HEK293 (cell line): ENCODE results near the gene MRPS24.

Experiments
- CTCF ChIA-PET: fragments of 350-600 bp; formaldehyde crosslinking; extraction: SDS; loops from one replicate; lab custom pipeline; 2021; ENCODE audit warnings: antibody characterized with exemption; lab: Yijun Ruan, JAX
- POLR2A ChIA-PET: fragments of 300-600 bp; formaldehyde crosslinking; extraction: SDS; loops from one replicate; lab custom pipeline; 2020; ENCODE audit warnings: antibody characterized with exemption, inconsistent platforms; lab: Yijun Ruan, JAX
- H3K27ac ChIP-seq: fragments of 200-500 bp; sonication (Bioruptor generic); 2 replicates; pipeline ENCODE4 v1.5.1; 2014; ENCODE audit warnings: low read depth, low read length, control low read depth, inconsistent platforms; ENCODE audit errors: extremely low read depth
- H3K36me3 ChIP-seq, 2 experiments: fragments of 200-500 bp in 1 of 2; sonication (Bioruptor generic) in 1 of 2; 1 replicate in 1 of 2; 2 replicates in 1 of 2; pipeline ENCODE4 v1.5.1; 2014 to 2017; ENCODE audit warnings: inconsistent platforms in 2 of 2, low read length in 2 of 2; ENCODE audit not compliant: control insufficient read depth in 2 of 2, insufficient read depth in 1 of 2
- H3K4me1 ChIP-seq: fragments of 200-500 bp; sonication (Bioruptor generic); 2 replicates; pipeline ENCODE4 v1.5.1; 2014; ENCODE audit warnings: mild to moderate bottlenecking, low read length, inconsistent platforms; ENCODE audit not compliant: control insufficient read depth, insufficient read depth
- H3K4me3 ChIP-seq: 2 replicates; pipeline ENCODE4 v1.5.1; 2011; ENCODE audit warnings: low read depth, mild to moderate bottlenecking, control low read depth, low read length, moderate library complexity
- H3K9me3 ChIP-seq: fragments of 200-500 bp; sonication (Bioruptor generic); 2 replicates; pipeline ENCODE4 v1.5.1; 2014; ENCODE audit warnings: low read depth, low read length, inconsistent platforms; ENCODE audit not compliant: control insufficient read depth, insufficient read depth
- FEZF1 ChIP-seq: fragments of 450-650 bp; formaldehyde crosslinking; IDR thresholded peaks from 2 replicates; pipeline ENCODE4 v1.5.1; 2016; ENCODE audit warnings: missing biosample characterization, missing genetic modification characterization
- GLIS2 ChIP-seq: fragments of 450-650 bp; formaldehyde crosslinking; IDR thresholded peaks from 2 replicates; pipeline ENCODE4 v1.5.1; 2016; ENCODE audit warnings: missing biosample characterization, missing genetic modification characterization
- KLF10 ChIP-seq: fragments of 450-650 bp; IDR thresholded peaks from 2 replicates; pipeline ENCODE4 v1.5.1; 2018; ENCODE audit warnings: missing biosample characterization, mild to moderate bottlenecking, missing genetic modification characterization
- REPIN1 ChIP-seq: fragments of 450-650 bp; formaldehyde crosslinking; IDR thresholded peaks from 2 replicates; pipeline ENCODE4 v1.5.1; 2017; ENCODE audit warnings: missing biosample characterization, missing genetic modification characterization, low read depth
- SP3 ChIP-seq: fragments of 450-650 bp; formaldehyde crosslinking; IDR thresholded peaks from 2 replicates; pipeline ENCODE4 v1.5.1; 2016; ENCODE audit warnings: missing biosample characterization, missing genetic modification characterization
- ZBTB1 ChIP-seq: fragments of 450-650 bp; formaldehyde crosslinking; IDR thresholded peaks from 2 replicates; pipeline ENCODE4 v1.5.1; 2016; ENCODE audit warnings: missing biosample characterization, missing genetic modification characterization
- ZBTB21 ChIP-seq: fragments of 450-650 bp; formaldehyde crosslinking; IDR thresholded peaks from 2 replicates; pipeline ENCODE4 v1.5.1; 2017; ENCODE audit warnings: missing biosample characterization, missing genetic modification characterization
- ZBTB7A ChIP-seq: fragments of 450-650 bp; formaldehyde crosslinking; IDR thresholded peaks from 2 replicates; pipeline ENCODE4 v1.5.1; 2016; ENCODE audit warnings: low read depth, missing biosample characterization, missing genetic modification characterization
- ZFHX2 ChIP-seq: fragments of 450-650 bp; formaldehyde crosslinking; conservative IDR thresholded peaks from 2 replicates; pipeline ENCODE4 v1.5.1; 2016; ENCODE audit warnings: missing biosample characterization, missing genetic modification characterization
- ZFP37 ChIP-seq: fragments of 450-650 bp; formaldehyde crosslinking; IDR thresholded peaks from 2 replicates; pipeline ENCODE4 v1.5.1; 2016; ENCODE audit warnings: missing biosample characterization, missing genetic modification characterization
- ZFP69B ChIP-seq: fragments of 450-650 bp; formaldehyde crosslinking; IDR thresholded peaks from 2 replicates; pipeline ENCODE4 v1.5.1; 2016; ENCODE audit warnings: missing biosample characterization, missing genetic modification characterization
- ZIC2 ChIP-seq: fragments of 450-650 bp; formaldehyde crosslinking; IDR thresholded peaks from 2 replicates; pipeline ENCODE4 v1.5.1; 2016; ENCODE audit warnings: missing biosample characterization, missing genetic modification characterization
- ZNF114 ChIP-seq: fragments of 450-650 bp; formaldehyde crosslinking; IDR thresholded peaks from 2 replicates; pipeline ENCODE4 v1.5.0; 2017; ENCODE audit warnings: missing biosample characterization, missing genetic modification characterization
- ZNF133 ChIP-seq: fragments of 450-650 bp; formaldehyde crosslinking; IDR thresholded peaks from 2 replicates; pipeline ENCODE4 v1.5.1; 2016; ENCODE audit warnings: missing biosample characterization, missing genetic modification characterization
- ZNF19 ChIP-seq: fragments of 450-650 bp; formaldehyde crosslinking; IDR thresholded peaks from 2 replicates; pipeline ENCODE4; 2016; ENCODE audit warnings: missing biosample characterization, missing genetic modification characterization, low read depth
- ZNF335 ChIP-seq: fragments of 450-650 bp; formaldehyde crosslinking; conservative IDR thresholded peaks from 2 replicates; pipeline ENCODE4 v1.5.1; 2016; ENCODE audit warnings: missing biosample characterization, missing genetic modification characterization
- ZNF354C ChIP-seq: fragments of 450-650 bp; formaldehyde crosslinking; IDR thresholded peaks from 2 replicates; pipeline ENCODE4 v1.5.1; 2016; ENCODE audit warnings: missing biosample characterization, missing genetic modification characterization, low read depth, borderline replicate concordance
- ZNF37A ChIP-seq: fragments of 450-650 bp; IDR thresholded peaks from 2 replicates; pipeline ENCODE4 v1.5.1; 2018; ENCODE audit warnings: missing biosample characterization, missing genetic modification characterization
- ZNF394 ChIP-seq: fragments of 450-650 bp; formaldehyde crosslinking; IDR thresholded peaks from 2 replicates; pipeline ENCODE4 v1.5.1; 2016; ENCODE audit warnings: missing biosample characterization, missing genetic modification characterization, mild to moderate bottlenecking, moderate library complexity, borderline replicate concordance
- ZNF544 ChIP-seq: fragments of 450-650 bp; formaldehyde crosslinking; IDR thresholded peaks from 2 replicates; pipeline ENCODE4 v1.5.0; 2017; ENCODE audit warnings: missing biosample characterization, missing genetic modification characterization
- ZNF571 ChIP-seq: fragments of 450-650 bp; formaldehyde crosslinking; IDR thresholded peaks from 2 replicates; pipeline ENCODE4 v1.5.0; 2017; ENCODE audit warnings: missing biosample characterization, missing genetic modification characterization
- ZNF621 ChIP-seq: fragments of 450-650 bp; formaldehyde crosslinking; IDR thresholded peaks from 2 replicates; pipeline ENCODE4 v1.5.1; 2017; ENCODE audit warnings: missing biosample characterization, missing genetic modification characterization
- ZNF654 ChIP-seq: fragments of 450-650 bp; formaldehyde crosslinking; IDR thresholded peaks from 2 replicates; pipeline ENCODE4 v1.5.1; 2016; ENCODE audit warnings: low read depth, missing biosample characterization, missing genetic modification characterization
- ZNF670 ChIP-seq: fragments of 450-650 bp; formaldehyde crosslinking; IDR thresholded peaks from 2 replicates; pipeline ENCODE4 v1.5.1; 2016; ENCODE audit warnings: missing biosample characterization, missing genetic modification characterization, low read depth
- ZXDB ChIP-seq: fragments of 450-650 bp; formaldehyde crosslinking; IDR thresholded peaks from 2 replicates; pipeline ENCODE4 v1.5.1; 2016; ENCODE audit warnings: missing biosample characterization, missing genetic modification characterization
- TF ChIP-seq, protein P1 (sequence below): fragments of 450-650 bp; formaldehyde crosslinking; IDR thresholded peaks from 2 replicates; pipeline ENCODE4 v1.5.1; 2016; ENCODE audit warnings: missing biosample characterization, missing genetic modification characterization
- TF ChIP-seq, protein P2 (sequence below): fragments of 450-650 bp; formaldehyde crosslinking; IDR thresholded peaks from 2 replicates; pipeline ENCODE4 v1.5.1; 2016; ENCODE audit warnings: missing biosample characterization, missing genetic modification characterization
- TF ChIP-seq, protein P3 (sequence below): fragments of 450-650 bp; formaldehyde crosslinking; IDR thresholded peaks from 2 replicates; pipeline ENCODE4 v1.5.1; 2016; ENCODE audit warnings: missing biosample characterization, missing genetic modification characterization
- TF ChIP-seq, protein P4 (sequence below): sonication (generic); formaldehyde crosslinking; IDR thresholded peaks from 2 replicates; pipeline ENCODE4 v1.8.1; 2022; ENCODE audit warnings: mild to moderate bottlenecking, moderate library complexity, missing genetic modification reagents
- TF ChIP-seq, protein P5 (sequence below): fragments of 450-650 bp; IDR thresholded peaks from 2 replicates; pipeline ENCODE4 v1.5.1; 2018; ENCODE audit warnings: missing biosample characterization, mild to moderate bottlenecking, missing genetic modification characterization
- TF ChIP-seq, protein P6 (sequence below): fragments of 450-650 bp; formaldehyde crosslinking; IDR thresholded peaks from 2 replicates; pipeline ENCODE4 v1.5.1; 2016; ENCODE audit warnings: missing biosample characterization, missing genetic modification characterization

The MRPS24 gene

DNA sequence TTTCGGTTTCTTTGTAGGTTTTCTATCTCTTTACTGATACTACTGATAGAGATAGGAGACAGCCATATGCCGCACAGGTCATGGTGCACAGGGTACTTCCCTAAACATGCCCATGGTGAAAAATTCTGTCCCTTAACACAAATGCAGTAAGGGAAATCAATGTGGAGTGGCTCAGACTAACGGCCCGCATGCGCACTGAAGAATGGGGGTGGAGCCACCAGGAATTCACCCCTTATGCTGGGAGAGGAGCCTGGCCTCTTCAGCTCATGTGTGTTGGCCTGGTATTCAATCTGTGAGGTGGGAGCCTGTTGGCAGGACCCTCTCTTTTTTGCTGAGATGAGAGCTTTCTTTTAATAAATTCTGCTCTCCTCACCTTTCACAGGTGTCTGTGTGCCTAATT is 45.5 kb upstream of the MRPS24 start (continued):
- no peak for TF ChIP-seq ZNF354C (tag by site-specific recombination)
- TF ChIP-seq, protein P1, sequence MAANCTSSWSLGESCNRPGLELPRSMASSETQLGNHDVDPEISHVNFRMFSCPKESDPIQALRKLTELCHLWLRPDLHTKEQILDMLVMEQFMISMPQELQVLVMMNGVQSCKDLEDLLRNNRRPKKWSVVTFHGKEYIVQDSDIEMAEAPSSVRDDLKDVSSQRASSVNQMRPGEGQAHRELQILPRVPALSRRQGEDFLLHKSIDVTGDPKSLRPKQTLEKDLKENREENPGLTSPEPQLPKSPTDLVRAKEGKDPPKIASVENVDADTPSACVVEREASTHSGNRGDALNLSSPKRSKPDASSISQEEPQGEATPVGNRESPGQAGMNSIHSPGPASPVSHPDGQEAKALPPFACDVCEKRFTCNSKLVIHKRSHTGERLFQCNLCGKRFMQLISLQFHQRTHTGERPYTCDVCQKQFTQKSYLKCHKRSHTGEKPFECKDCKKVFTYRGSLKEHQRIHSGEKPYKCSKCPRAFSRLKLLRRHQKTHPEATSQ (tag by site-specific recombination), result no peak
- TF ChIP-seq FEZF1 (tag by site-specific recombination), result no peak
- TF ChIP-seq ZNF654, result no peak
- no peak for TF ChIP-seq ZNF37A
- no peak for TF ChIP-seq ZFP69B
- TF ChIP-seq ZNF571 (tag by site-specific recombination), result no peak
- no peak for TF ChIP-seq ZNF394 (tag by site-specific recombination)
- TF ChIP-seq KLF10, result no peak
- no peak for TF ChIP-seq SP3 (tag by site-specific recombination)
- TF ChIP-seq ZNF544 (tag by site-specific recombination), result no peak
- TF ChIP-seq ZNF621 (tag by site-specific recombination), result no peak

DNA sequence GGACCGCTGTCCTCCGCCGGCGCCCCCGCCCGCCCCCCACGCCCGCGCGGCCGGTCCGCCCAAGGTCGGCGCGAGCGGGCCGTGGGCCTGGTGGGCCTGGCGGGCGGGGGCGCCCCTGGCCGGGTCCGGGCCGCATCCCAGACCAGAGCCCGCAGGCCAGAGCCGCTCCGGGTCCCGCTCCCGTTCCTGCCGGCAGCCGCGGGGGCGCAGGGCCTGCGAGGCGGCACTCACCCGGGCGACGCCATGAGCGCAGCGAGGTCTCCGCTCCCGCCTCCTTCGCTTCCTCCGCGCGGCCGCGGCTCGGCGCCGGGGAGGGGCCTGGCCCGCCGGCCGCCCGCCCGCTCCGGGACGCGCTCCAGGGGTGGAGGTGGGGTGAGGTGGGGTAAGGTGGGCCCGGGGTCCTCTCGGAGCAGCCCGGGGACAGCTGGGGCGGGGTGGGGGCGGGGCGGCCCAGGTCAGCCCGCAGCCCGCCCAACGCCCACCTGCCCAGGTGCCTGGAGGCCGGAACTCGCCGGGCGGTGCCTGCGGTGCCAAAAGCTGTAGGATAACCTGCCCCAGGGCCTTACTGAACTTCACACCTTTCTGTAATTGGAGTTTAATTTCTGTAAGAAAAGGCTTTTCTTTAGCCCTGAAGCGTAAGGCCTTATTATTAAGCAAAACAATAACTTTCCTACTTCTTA is 37.2 kb upstream of the MRPS24 start, which contains the start of gene URGCP:
Gene URGCP (minus strand): TSS at position 266 of the 680 bp plus-strand sequence. CDS start 21 bp downstream, at position 245.
- H3K27ac ChIP-seq, result peak within 1 kb of the TSS; percentile 83
- CTCF ChIA-PET, result no interaction called here
- H3K4me3 ChIP-seq, result peak within 1 kb of the TSS; percentile 68
- POLR2A ChIA-PET, result interaction anchor here (1.1 to 1.7 kb wide), 4 partner anchors 9 to 37 kb away, joined by 3 to 5 read pairs (median 3); partner anchors contain the start of genes MRPS24 and UBE2D4
- H3K4me1 ChIP-seq, result peaks cover 4% of the 10 kb centered on the region; the same call in 1 of the 2 replicates
- H3K9me3 ChIP-seq, result no peaks in the 10 kb centered on the region
- H3K36me3 ChIP-seq, result peaks cover 0 to 7% of the 10 kb centered on the region in 2 experiments; a peak in 1 of 3 replicates
- TF ChIP-seq ZIC2 (no peak), ZNF133 (no peak), ZXDB (no peak), ZNF335 (tag by site-specific recombination) (peak; percentile 77), ZNF114 (tag by site-specific recombination) (no peak), ZBTB1 (tag by site-specific recombination) (no peak), ZFHX2 (tag by site-specific recombination) (peak; percentile 53), ZBTB7A (tag by site-specific recombination) (no peak), GLIS2 (tag by site-specific recombination) (no peak), ZBTB21 (tag by site-specific recombination) (no peak), REPIN1 (no peak), ZNF19 (tag by site-specific recombination) (no peak), ZFP37 (no peak), ZNF670 (tag by site-specific recombination) (no peak)
- TF ChIP-seq, protein P2, sequence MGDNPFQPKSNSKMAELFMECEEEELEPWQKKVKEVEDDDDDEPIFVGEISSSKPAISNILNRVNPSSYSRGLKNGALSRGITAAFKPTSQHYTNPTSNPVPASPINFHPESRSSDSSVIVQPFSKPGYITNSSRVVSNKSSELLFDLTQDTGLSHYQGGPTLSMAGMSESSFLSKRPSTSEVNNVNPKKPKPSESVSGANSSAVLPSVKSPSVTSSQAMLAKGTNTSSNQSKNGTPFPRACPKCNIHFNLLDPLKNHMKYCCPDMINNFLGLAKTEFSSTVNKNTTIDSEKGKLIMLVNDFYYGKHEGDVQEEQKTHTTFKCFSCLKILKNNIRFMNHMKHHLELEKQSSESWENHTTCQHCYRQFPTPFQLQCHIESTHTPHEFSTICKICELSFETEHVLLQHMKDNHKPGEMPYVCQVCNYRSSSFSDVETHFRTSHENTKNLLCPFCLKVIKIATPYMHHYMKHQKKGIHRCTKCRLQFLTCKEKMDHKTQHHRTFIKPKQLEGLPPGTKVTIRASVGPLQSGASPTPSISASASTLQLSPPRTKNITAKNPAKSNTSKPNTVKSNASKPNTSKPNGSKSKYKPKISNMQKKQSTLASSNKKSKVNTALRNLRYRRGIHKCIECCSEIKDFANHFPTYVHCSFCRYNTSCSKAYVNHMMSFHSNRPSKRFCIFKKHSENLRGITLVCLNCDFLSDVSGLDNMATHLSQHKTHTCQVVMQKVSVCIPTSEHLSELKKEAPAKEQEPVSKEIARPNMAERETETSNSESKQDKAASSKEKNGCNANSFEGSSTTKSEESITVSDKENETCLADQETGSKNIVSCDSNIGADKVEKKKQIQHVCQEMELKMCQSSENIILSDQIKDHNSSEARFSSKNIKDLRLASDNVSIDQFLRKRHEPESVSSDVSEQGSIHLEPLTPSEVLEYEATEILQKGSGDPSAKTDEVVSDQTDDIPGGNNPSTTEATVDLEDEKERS (tag by site-specific recombination), result no peak
- TF ChIP-seq, protein P3, sequence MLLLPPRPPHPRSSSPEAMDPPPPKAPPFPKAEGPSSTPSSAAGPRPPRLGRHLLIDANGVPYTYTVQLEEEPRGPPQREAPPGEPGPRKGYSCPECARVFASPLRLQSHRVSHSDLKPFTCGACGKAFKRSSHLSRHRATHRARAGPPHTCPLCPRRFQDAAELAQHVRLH (tag by site-specific recombination), result no peak
- TF ChIP-seq, protein P4, sequence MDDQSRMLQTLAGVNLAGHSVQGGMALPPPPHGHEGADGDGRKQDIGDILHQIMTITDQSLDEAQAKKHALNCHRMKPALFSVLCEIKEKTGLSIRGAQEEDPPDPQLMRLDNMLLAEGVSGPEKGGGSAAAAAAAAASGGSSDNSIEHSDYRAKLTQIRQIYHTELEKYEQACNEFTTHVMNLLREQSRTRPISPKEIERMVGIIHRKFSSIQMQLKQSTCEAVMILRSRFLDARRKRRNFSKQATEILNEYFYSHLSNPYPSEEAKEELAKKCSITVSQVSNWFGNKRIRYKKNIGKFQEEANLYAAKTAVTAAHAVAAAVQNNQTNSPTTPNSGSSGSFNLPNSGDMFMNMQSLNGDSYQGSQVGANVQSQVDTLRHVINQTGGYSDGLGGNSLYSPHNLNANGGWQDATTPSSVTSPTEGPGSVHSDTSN (CRISPR knock-in tag), result peak; percentile 27; the same call in 1 of the 2 replicates
- TF ChIP-seq, protein P5, sequence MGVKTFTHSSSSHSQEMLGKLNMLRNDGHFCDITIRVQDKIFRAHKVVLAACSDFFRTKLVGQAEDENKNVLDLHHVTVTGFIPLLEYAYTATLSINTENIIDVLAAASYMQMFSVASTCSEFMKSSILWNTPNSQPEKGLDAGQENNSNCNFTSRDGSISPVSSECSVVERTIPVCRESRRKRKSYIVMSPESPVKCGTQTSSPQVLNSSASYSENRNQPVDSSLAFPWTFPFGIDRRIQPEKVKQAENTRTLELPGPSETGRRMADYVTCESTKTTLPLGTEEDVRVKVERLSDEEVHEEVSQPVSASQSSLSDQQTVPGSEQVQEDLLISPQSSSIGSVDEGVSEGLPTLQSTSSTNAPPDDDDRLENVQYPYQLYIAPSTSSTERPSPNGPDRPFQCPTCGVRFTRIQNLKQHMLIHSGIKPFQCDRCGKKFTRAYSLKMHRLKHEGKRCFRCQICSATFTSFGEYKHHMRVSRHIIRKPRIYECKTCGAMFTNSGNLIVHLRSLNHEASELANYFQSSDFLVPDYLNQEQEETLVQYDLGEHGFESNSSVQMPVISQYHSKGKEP (tag by site-specific recombination), result no peak
- TF ChIP-seq, protein P6, sequence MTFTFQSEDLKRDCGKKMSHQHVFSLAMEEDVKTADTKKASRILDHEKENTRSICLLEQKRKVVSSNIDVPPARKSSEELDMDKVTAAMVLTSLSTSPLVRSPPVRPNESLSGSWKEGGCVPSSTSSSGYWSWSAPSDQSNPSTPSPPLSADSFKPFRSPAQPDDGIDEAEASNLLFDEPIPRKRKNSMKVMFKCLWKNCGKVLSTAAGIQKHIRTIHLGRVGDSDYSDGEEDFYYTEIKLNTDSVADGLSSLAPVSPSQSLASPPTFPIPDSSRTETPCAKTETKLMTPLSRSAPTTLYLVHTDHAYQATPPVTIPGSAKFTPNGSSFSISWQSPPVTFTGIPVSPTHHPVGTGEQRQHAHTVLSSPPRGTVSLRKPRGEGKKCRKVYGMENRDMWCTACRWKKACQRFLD (tag by site-specific recombination), result no peak
